H1 (cell line): ENCODE results near the gene HFM1. TPM values are rescaled to one million over a fixed set of nuclear protein-coding genes. Genes with fewer than 3 reads are reported as not detected.

ENCODE experiments used
- CHD2 ChIP-seq: IDR thresholded peaks from 2 replicates; pipeline ENCODE4 v1.6.1; 2012; ENCODE audit warnings: low read length, improper control_type of control experiment
- HDAC2 ChIP-seq, 2 experiments: fragments of 300-600 bp in 1 of 2; sonication (generic) in 1 of 2; IDR thresholded peaks; 2 replicates each; pipeline ENCODE4 v1.6.1; 2011 to 2012; ENCODE audit warnings: low read depth in 2 of 2, low read length in 2 of 2, mild to moderate bottlenecking in 2 of 2, moderate library complexity in 2 of 2, borderline replicate concordance in 1 of 2, inconsistent platforms in 1 of 2
- MAX ChIP-seq: IDR thresholded peaks from 2 replicates; pipeline ENCODE4 v1.6.1; 2012; ENCODE audit warnings: inconsistent platforms
- POLR2A ChIP-seq, 2 experiments: IDR thresholded peaks; 1 replicate in 1 of 2; 2 replicates in 1 of 2; pipeline ENCODE4 v1.6.1; 2011; ENCODE audit warnings: low read depth in 2 of 2, low read length in 2 of 2, mild to moderate bottlenecking in 2 of 2; ENCODE audit errors: control extremely low read depth in 1 of 2
- POLR2AphosphoS5 ChIP-seq: IDR thresholded peaks from 2 replicates; pipeline ENCODE4 v1.6.1; 2011; ENCODE audit warnings: low read depth, low read length
- SP4 ChIP-seq: IDR thresholded peaks from 2 replicates; pipeline ENCODE4 v1.6.1; 2012; ENCODE audit warnings: low read length, inconsistent platforms
- polyA plus RNA-seq, 7 experiments: library from polyadenylated mRNA; depleted of rRNA in 3 of 7; stranded (reverse) in 5 of 7; unstranded in 2 of 7; fragments of >200 nt in 5 of 7; fragments of 200-250 nt in 2 of 7; gene quantifications; 1 replicate in 5 of 7; 2 replicates in 1 of 7; 4 replicates in 1 of 7; pipeline versions ENCODE4 v1.2.1 to v1.2.3, GENCODE V29; 2011 to 2013; ENCODE audit warnings: missing spikeins in 2 of 7, mixed read lengths in 2 of 7
- total RNA-seq: library from RNA; stranded (reverse); fragmentation: NEBNext Ultra II Directional; extraction: Animal tissue kit (Norgen Biotek cat#: 25700); gene quantifications from 2 replicates; pipeline ENCODE4 v1.2.1, GENCODE V29; 2021

HFM1 gene
- total and polyA plus RNA-seq, 2 of the 8 experiments (the other 6 are each of a cell fraction or from before 2014, with no cell fraction given): 0.23 to 1.2 TPM

DNA sequence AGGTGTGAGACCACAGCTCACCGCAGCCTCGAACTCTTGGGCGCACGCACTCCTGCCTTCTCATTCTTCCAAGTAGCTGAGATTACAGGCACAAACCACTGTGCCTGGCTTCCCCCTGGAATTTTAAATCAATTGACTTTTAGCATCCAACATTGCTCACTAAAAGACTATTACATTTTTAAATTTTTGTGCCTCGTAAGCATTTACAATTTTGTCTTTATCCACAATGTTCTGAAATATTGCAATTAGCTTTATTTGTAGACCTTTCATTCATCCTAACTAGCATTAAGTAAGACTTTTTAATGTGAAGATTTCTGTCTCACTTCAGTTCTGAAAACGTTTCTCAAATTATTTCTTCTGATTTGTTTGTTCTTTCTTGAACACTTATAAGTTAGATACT lies 122.9 kb downstream of the HFM1 start (continued):
- no peak for TF ChIP-seq HDAC2 (IDR thresholded peaks at IDR 0.05; ENCODE audit: borderline replicate concordance in 1 of 2, low read depth in 2 of 2, low read length in 2 of 2)
- TF ChIP-seq SP4: no peak
- no peak for TF ChIP-seq CHD2
- TF ChIP-seq POLR2A (IDR thresholded peaks at IDR 0.05; ENCODE audit: control extremely low read depth in 1 of 2, low read depth in 2 of 2, low read length in 2 of 2): no peak
- no peak for TF ChIP-seq MAX
- TF ChIP-seq POLR2AphosphoS5: no peak
